HT1080 (cell line): ENCODE measurements around the gene TSPAN2. TPM values are rescaled to one million over a fixed set of nuclear protein-coding genes. Genes with fewer than 3 reads are reported as not detected.

Experiments
- DNase-seq: peaks from one replicate; pipeline ENCODE4 v3.0.0-alpha.2; 2015; ENCODE audit warnings: low read depth
- total RNA-seq: library from RNA; depleted of rRNA; stranded (reverse); fragments of >200 nt; shearing (Covaris generic); gene quantifications from 2 replicates; pipeline ENCODE4 v1.2.3, GENCODE V29; 2014

Gene TSPAN2
- total RNA-seq, 1 experiment from 2014 or later, result 0.59 TPM

- DNase-seq, result no peak
Observed at GRCh38 chr1:115076384-115076915, 12.9 kb downstream of the TSPAN2 start.

DNA sequence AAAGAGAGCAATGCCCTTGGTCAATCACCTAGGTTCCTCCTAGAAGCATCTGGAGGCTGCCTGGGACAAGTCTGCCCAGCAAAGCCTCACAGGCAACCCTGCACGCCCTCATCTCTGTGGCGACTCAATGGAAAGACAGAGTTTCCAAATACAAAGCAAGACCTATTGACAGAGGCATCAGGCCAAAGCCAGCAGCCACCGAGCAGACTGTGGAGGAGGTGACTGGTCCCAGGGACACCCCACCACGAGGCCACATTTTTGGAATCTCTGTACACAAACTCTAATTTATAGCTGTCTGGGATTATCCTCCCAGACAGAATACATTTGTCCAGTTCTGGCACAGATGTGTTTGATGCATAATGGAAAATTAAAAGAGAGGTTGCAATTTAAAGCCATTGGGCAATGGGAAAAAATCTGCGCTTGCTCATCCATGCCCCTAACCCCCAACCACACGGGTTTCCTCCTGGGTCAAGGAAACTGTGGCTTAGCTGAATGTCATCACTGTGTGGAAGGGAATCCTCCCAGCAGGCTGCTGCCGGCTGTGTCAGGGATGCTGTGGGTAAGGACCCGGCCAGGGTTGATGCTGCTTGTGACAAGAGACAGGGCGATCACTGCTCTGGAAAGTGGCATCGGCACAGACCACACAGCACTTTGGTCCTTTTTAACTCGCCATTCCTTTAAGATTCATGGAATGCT is 14.3 kb downstream of the TSPAN2 start:
- DNase-seq, result no peak

DNA sequence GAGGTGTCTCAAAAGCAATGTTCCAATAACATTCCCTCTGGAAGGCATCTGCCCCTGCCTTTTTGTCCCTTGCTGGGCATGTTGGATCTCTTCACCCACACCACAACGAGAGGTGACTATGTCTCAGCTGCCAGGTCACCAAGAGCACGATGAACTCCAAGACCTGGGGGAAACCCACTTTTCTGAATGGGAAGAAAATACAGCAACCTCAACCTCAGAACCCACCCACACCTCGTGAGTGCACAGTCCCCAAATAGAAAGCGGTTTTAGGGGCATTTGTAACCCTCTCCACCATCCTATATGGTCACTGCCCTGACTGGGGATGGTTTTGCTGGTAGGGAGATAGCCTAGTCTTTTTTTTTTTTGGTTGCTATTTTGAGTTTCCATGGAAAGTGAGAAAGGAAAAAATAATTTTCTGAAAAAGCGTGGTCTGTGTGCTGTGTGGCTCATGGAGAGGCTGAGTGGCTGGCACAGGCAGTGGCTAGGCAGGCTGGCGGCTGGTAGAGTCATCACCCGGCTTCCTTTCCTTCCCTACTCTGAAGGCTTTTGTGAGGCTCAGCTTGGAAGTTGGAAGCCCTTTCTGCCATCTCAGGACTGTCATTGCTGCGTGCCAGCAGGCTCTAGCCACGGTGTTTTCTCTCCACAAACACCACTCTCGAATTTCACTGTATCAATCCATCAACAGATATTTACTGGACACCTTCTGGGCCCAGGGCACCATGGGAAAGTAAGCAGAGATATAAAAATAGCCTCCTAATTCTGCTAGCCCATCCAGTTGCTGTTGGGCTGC is 15.8 kb downstream of the TSPAN2 start:
- DNase-seq, result no peak

DNA sequence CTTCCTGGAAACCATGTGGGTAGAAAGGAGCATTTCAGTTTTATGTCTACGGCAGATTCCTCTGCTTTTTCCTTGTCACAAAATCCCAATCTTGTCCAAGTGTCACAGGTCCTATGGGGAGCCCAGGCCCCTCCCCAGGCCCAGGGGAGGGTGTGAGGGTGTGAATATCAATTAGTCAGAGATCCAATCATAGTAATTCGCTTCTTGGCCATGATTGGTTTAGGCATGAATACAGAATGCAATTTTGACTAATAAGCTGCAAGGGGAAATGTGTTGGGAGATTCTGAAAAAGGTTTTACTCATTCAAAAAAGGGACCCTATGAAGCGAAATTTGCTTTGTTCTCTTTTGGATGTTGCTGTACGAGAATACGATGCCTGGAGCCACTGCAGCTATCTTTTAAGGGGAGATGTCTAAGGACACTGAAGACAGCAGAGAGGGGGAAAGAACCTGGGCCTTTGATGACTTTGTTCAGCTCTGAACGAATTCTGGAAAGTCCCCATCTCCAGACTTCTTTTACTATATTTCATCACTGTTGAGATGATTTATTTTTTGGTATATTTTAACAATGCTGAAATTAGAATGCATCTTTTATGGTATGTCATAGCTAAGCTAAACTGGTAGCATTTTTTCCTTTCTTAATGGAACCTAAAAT is 18.2 kb downstream of the TSPAN2 start:
- no peak for DNase-seq

- no peak for DNase-seq
Observed at GRCh38 chr1:115069659-115070308, 19.5 kb downstream of the TSPAN2 start.

GRCh38 chr1:115068826-115069585 is 20.3 kb downstream of the TSPAN2 start:
- peak; percentile 92 for DNase-seq

DNA sequence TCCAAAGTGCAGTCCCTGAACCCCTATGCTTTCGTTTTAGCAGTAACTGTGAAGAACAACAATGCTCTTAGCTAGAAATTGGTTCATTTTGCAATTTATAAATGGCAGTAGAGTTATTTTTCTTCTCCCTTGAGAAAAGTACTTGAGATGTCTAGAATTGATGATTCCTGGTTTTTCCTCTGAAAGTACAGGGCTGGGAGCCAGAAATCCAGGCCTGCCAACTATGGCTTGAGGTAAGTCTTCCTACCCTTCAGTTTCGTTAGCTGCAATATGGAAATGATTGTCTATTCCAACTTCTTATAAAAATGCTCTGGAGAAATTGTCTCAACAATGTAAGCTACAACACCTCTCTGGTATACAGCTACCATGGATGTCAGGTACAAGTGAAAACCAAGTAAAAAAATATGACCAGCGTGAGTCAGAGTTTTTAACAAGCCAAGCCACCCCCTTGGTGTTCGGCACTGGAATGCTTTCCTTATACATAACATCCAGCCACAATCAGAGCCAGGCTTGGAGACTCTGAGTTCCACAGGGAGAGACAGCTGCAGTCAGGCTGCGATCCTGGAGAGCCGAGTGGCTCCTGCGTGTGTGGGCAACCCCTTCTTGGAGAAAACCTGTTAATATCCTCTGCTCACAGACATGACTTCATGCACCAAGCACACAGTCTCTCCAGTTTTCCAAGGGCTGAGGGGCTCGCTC is 22.0 kb downstream of the TSPAN2 start:
- peak; percentile 66 for DNase-seq

GRCh38 chr1:115065021-115065420 is 24.3 kb downstream of the TSPAN2 start:
- no peak for DNase-seq

- no peak for DNase-seq
Observed at GRCh38 chr1:115064461-115064860, 24.8 kb downstream of the TSPAN2 start.

GRCh38 chr1:115063228-115063901 is 25.9 kb downstream of the TSPAN2 start:
- DNase-seq, result peak; percentile 52

- peak; percentile 94 for DNase-seq
Observed at GRCh38 chr1:115062542-115063004, 26.7 kb downstream of the TSPAN2 start.

DNA sequence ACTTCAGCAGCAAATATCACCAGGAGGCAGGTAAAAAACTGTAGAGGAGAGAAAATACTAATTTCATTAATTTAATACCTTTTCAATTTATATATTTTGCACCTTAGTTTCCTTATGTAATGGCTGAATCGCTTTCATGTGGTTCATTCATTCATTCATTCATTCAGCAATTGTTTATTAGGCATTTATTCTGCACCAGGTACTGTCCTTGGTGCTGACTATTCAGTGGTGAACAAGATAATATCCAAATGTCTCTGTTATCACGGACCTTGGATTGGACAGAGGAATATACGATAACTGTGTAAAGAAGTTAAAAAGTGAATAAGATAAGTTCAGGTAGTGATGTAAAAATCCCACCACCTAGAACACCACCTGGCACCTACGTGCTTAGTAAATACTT is 28.8 kb downstream of the TSPAN2 start:
- no peak for DNase-seq

- no peak for DNase-seq
Observed at GRCh38 chr1:115059316-115059715, 30.0 kb downstream of the TSPAN2 start.

- no peak for DNase-seq
Observed at GRCh38 chr1:115057661-115058254, 31.5 kb downstream of the TSPAN2 start.

GRCh38 chr1:115056395-115056798 is 32.9 kb downstream of the TSPAN2 start:
- no peak for DNase-seq

GRCh38 chr1:115052454-115053083 is 36.7 kb downstream of the TSPAN2 start:
- peak; percentile 57 for DNase-seq

GRCh38 chr1:115051850-115052249 is 37.5 kb downstream of the TSPAN2 start:
- no peak for DNase-seq

DNA sequence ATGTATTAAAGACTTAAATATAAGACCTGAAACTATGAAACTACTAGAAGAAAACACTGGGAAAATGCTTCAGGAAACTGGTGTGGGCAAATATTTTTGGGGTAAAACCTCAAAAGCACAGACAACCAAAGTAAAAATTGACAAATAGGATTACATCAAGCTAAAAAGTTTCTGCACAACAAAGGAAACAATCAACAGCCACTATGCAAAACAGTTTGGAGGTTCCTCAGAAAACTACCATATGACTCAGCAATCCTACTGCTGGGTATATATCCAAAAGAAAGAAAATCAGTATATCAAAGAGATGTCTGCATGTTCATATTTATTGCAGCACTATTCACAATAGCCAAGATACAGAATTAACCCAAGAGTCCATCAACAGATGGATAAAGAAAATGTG is 42.6 kb downstream of the TSPAN2 start:
- no peak for DNase-seq

- DNase-seq, result peak; percentile 22
Observed at GRCh38 chr1:115041654-115042053, 47.6 kb downstream of the TSPAN2 start.
